GM23248 (cell line): ENCODE results near the gene HNRNPA2B1. TPM values are rescaled to one million over a fixed set of nuclear protein-coding genes. Genes with fewer than 3 reads are reported as not detected.
"Not testable (repeated sequence)": the region's sequence is repeated elsewhere in the genome, so short reads cannot be mapped to it uniquely, and the experiment has no call there.

Experiments used
- DNase-seq: peaks from one replicate; pipeline ENCODE4 v3.0.0-alpha.2; 2015
- H2AFZ ChIP-seq: fragments of 200-600 bp; sonication (generic); 2 replicates; pipeline ENCODE4 v1.6.1; 2016; ENCODE audit warnings: antibody characterized with exemption
- H3F3A ChIP-seq: fragments of 200-600 bp; sonication (generic); 2 replicates; pipeline ENCODE4 v1.6.1; 2016; ENCODE audit warnings: mild to moderate bottlenecking, antibody characterized with exemption, mixed run types; ENCODE audit not compliant: insufficient read depth
- H3K27ac ChIP-seq: fragments of 200-600 bp; sonication (generic); 2 replicates; pipeline ENCODE4 v1.5.1; 2016; ENCODE audit warnings: mild to moderate bottlenecking
- H3K27me3 ChIP-seq: fragments of 200-600 bp; sonication (generic); replicated peaks from 2 replicates; pipeline ENCODE4 v1.6.1; 2016; ENCODE audit warnings: mild to moderate bottlenecking; ENCODE audit not compliant: insufficient read depth
- H3K36me3 ChIP-seq: fragments of 200-600 bp; sonication (generic); 2 replicates; pipeline ENCODE4 v1.6.1; 2016; ENCODE audit warnings: low read depth, mild to moderate bottlenecking
- H3K4me1 ChIP-seq: fragments of 200-600 bp; sonication (generic); 2 replicates; pipeline ENCODE4 v1.6.1; 2016; ENCODE audit warnings: mild to moderate bottlenecking; ENCODE audit not compliant: insufficient read depth
- H3K4me2 ChIP-seq: fragments of 200-600 bp; sonication (generic); one replicate; pipeline ENCODE4 v1.6.1; 2016; ENCODE audit warnings: mild to moderate bottlenecking; ENCODE audit not compliant: unreplicated experiment
- H3K4me3 ChIP-seq: fragments of 200-600 bp; sonication (generic); 2 replicates; pipeline ENCODE4 v1.5.1; 2016; ENCODE audit warnings: mild to moderate bottlenecking
- H3K79me2 ChIP-seq: fragments of 200-600 bp; sonication (generic); 2 replicates; pipeline ENCODE4 v1.6.1; 2016; ENCODE audit warnings: mild to moderate bottlenecking; ENCODE audit not compliant: insufficient read depth
- H3K9ac ChIP-seq: fragments of 200-600 bp; sonication (generic); 2 replicates; pipeline ENCODE4 v1.6.1; 2016; ENCODE audit warnings: mild to moderate bottlenecking
- H3K9me2 ChIP-seq: fragments of 200-600 bp; sonication (generic); 2 replicates; pipeline ENCODE4 v1.6.1; 2016; ENCODE audit warnings: mixed run types, mild to moderate bottlenecking, moderate library complexity; ENCODE audit not compliant: insufficient read depth
- H3K9me3 ChIP-seq: fragments of 200-600 bp; sonication (generic); one replicate; pipeline ENCODE4 v1.6.1; 2017; ENCODE audit warnings: low read depth
- H4K20me1 ChIP-seq: fragments of 200-600 bp; sonication (generic); 2 replicates; pipeline ENCODE4 v1.6.0; 2016; ENCODE audit not compliant: insufficient read depth
- EZH2 ChIP-seq: fragments of 200-600 bp; sonication (generic); IDR thresholded peaks from 2 replicates; pipeline ENCODE4 v1.6.1; 2018; ENCODE audit warnings: antibody characterized with exemption, mild to moderate bottlenecking; ENCODE audit not compliant: insufficient read depth, poor library complexity, severe bottlenecking
- EZH2phosphoT487 ChIP-seq: fragments of 200-600 bp; sonication (generic); IDR thresholded peaks from 2 replicates; pipeline ENCODE4 v1.6.1; 2018; ENCODE audit warnings: antibody characterized with exemption, moderate library complexity, mild to moderate bottlenecking, low read depth; ENCODE audit not compliant: insufficient read depth
- WGBS, 2 experiments: methylation state at CpG; one replicate each; pipeline ENCODE4 v1.1.6; 2015 to 2017; ENCODE audit warnings: low lambda C conversion rate in 2 of 2, low coverage in 1 of 2; ENCODE audit errors: missing lambda C conversion rate in 2 of 2; 5-methylcytosine and 5-hydroxymethylcytosine counted together
- in situ Hi-C: fragments of 300-500 bp; cut with MboI; formaldehyde crosslinking; loops from 2 replicates; pipeline ENCODE4 v1.15.0; 2020
- polyA plus RNA-seq: library from polyadenylated mRNA; unstranded; fragments of >200 nt; fragmentation: Nextera tagmentation; extraction: Ambion mirVana; gene quantifications from 2 replicates; pipeline ENCODE4 v1.2.1, GENCODE V29; 2016
- total RNA-seq: library from RNA; depleted of rRNA; stranded (reverse); fragments of >200 nt; shearing (Covaris generic); gene quantifications from 2 replicates; pipeline ENCODE4 v1.2.3, GENCODE V29; 2014

Gene HNRNPA2B1
- total and polyA plus RNA-seq, 2 experiments from 2014 or later: 134 to 529 TPM

- H2AFZ ChIP-seq, H3K36me3 ChIP-seq, H3K27me3 ChIP-seq, H3K4me2 ChIP-seq, H3K9me3 ChIP-seq, H3K4me3 ChIP-seq, H3K9ac ChIP-seq, in situ Hi-C loops, DNase-seq, H3K27ac ChIP-seq, H3K9me2 ChIP-seq, H3K4me1 ChIP-seq, H4K20me1 ChIP-seq, H3K79me2 ChIP-seq: not testable (repeated sequence)
- peaks cover 16% of the 10 kb centered on the region for H3F3A ChIP-seq
- WGBS, 2 experiments: 60 to 79% methylated on average over 1 to 3 of the region's 4 CpGs
These were observed 24.6 kb downstream of the HNRNPA2B1 start for GRCh38 chr7:26175903-26176302.

GRCh38 chr7:26172048-26172447 lies 28.5 kb downstream of the HNRNPA2B1 start:
- Histone ChIP-seq H3K9me2 (no peaks in the 10 kb centered on the region), H3K36me3 (no peaks in the 10 kb centered on the region), H2AFZ (no peak overlapping the region), H3K9ac (no peak overlapping the region), H3K4me2 (no peak overlapping the region), H3K27ac (no peak overlapping the region), H3K9me3 (no peaks in the 10 kb centered on the region), H3F3A (no peaks in the 10 kb centered on the region), H3K79me2 (no peaks in the 10 kb centered on the region), H3K4me3 (no peak overlapping the region), H3K27me3 (no peaks in the 10 kb centered on the region), H4K20me1 (no peaks in the 10 kb centered on the region), H3K4me1 (no peaks in the 10 kb centered on the region)
- TF ChIP-seq EZH2phosphoT487: no peak
- TF ChIP-seq EZH2: no peak
- DNase-seq: no peak
- 84 to 88% methylated on average over 1 of the region's 1 CpG for WGBS, 2 experiments
- in situ Hi-C loops: no loop called here

- no peak overlapping the region for H3K4me3 ChIP-seq
- H3K9me2 ChIP-seq: no peaks in the 10 kb centered on the region
- H3K79me2 ChIP-seq: no peaks in the 10 kb centered on the region
- H3K9ac ChIP-seq: no peak overlapping the region
- TF ChIP-seq EZH2phosphoT487 (no peak), EZH2 (no peak)
- H3K4me1 ChIP-seq: no peaks in the 10 kb centered on the region
- H3K27ac ChIP-seq: no peak overlapping the region
- H3F3A ChIP-seq: no peaks in the 10 kb centered on the region
- no peaks in the 10 kb centered on the region for H3K9me3 ChIP-seq
- no peak overlapping the region for H2AFZ ChIP-seq
- H3K27me3 ChIP-seq: no peaks in the 10 kb centered on the region
- DNase-seq: no peak
- no peaks in the 10 kb centered on the region for H3K36me3 ChIP-seq
- in situ Hi-C loops: no loop called here
- no peaks in the 10 kb centered on the region for H4K20me1 ChIP-seq
- no peak overlapping the region for H3K4me2 ChIP-seq
- WGBS, 2 experiments: 64 to 67% methylated on average over 2 of the region's 2 CpGs
These were observed 28.9 kb downstream of the HNRNPA2B1 start for GRCh38 chr7:26171601-26172000.

- WGBS, 2 experiments: 82 to 88% methylated on average over 1 of the region's 1 CpG
- no peaks in the 10 kb centered on the region for H3K9me2 ChIP-seq
- H3K4me3 ChIP-seq: no peak overlapping the region
- no peaks in the 10 kb centered on the region for H3K36me3 ChIP-seq
- no peak overlapping the region for H3K9ac ChIP-seq
- in situ Hi-C loops: no loop called here
- no peak overlapping the region for H3K4me2 ChIP-seq
- H3K27ac ChIP-seq: no peak overlapping the region
- H4K20me1 ChIP-seq: no peaks in the 10 kb centered on the region
- H3K4me1 ChIP-seq: no peaks in the 10 kb centered on the region
- no peaks in the 10 kb centered on the region for H3F3A ChIP-seq
- H3K27me3 ChIP-seq: no peaks in the 10 kb centered on the region
- TF ChIP-seq EZH2 (no peak), EZH2phosphoT487 (no peak)
- H3K79me2 ChIP-seq: no peaks in the 10 kb centered on the region
- no peak for DNase-seq
- no peaks in the 10 kb centered on the region for H3K9me3 ChIP-seq
- no peak overlapping the region for H2AFZ ChIP-seq
These were observed 29.9 kb downstream of the HNRNPA2B1 start for GRCh38 chr7:26170663-26171062.

GRCh38 chr7:26169271-26169670 lies 31.3 kb downstream of the HNRNPA2B1 start:
- Histone ChIP-seq H3K9me2 (no peaks in the 10 kb centered on the region), H3K79me2 (no peaks in the 10 kb centered on the region), H3K36me3 (no peaks in the 10 kb centered on the region), H3K4me3 (no peak overlapping the region), H4K20me1 (no peaks in the 10 kb centered on the region), H3K9me3 (no peaks in the 10 kb centered on the region), H3K4me1 (no peaks in the 10 kb centered on the region), H3K27ac (no peak overlapping the region), H3K9ac (no peak overlapping the region), H3K27me3 (no peaks in the 10 kb centered on the region), H2AFZ (no peak overlapping the region), H3K4me2 (no peak overlapping the region), H3F3A (no peaks in the 10 kb centered on the region)
- TF ChIP-seq EZH2phosphoT487: no peak
- TF ChIP-seq EZH2: no peak
- WGBS, 2 experiments: 51 to 52% methylated on average over 3 of the region's 3 CpGs
- in situ Hi-C loops: no loop called here
- no peak for DNase-seq
